KMS-11 (cell line): ENCODE measurements around the gene FBXO28.

Experiments used
- H2AFZ ChIP-seq: fragments of 200-600 bp; sonication (generic); 2 replicates; pipeline ENCODE4 v1.6.1; 2016; ENCODE audit warnings: antibody characterized with exemption, mixed run types, low read depth
- H3K27ac ChIP-seq: fragments of 200-600 bp; sonication (generic); 2 replicates; pipeline ENCODE4 v1.6.1; 2016; ENCODE audit warnings: mild to moderate bottlenecking, mixed run types
- H3K27me3 ChIP-seq: fragments of 200-600 bp; sonication (generic); 2 replicates; pipeline ENCODE4 v1.6.1; 2017; ENCODE audit warnings: mild to moderate bottlenecking, low read depth, mixed run types, moderate library complexity; ENCODE audit not compliant: insufficient read depth
- H3K36me3 ChIP-seq: fragments of 200-600 bp; sonication (generic); 2 replicates; pipeline ENCODE4 v1.6.1; 2017; ENCODE audit warnings: mild to moderate bottlenecking, mixed run types; ENCODE audit not compliant: insufficient read depth
- H3K4me1 ChIP-seq: fragments of 200-600 bp; sonication (generic); 2 replicates; pipeline ENCODE4 v1.6.1; 2016; ENCODE audit warnings: mild to moderate bottlenecking, low read depth, mixed run types; ENCODE audit not compliant: poor library complexity, severe bottlenecking
- H3K4me2 ChIP-seq: fragments of 200-600 bp; sonication (generic); 2 replicates; pipeline ENCODE4 v1.7.0; 2016; ENCODE audit warnings: mild to moderate bottlenecking, mixed run types
- H3K4me3 ChIP-seq: fragments of 200-600 bp; sonication (generic); IDR thresholded peaks from 2 replicates; pipeline ENCODE4 v1.6.1; 2017; ENCODE audit warnings: low read depth, low read length, mixed read lengths; ENCODE audit not compliant: insufficient read depth
- H3K79me2 ChIP-seq: fragments of 200-600 bp; sonication (generic); 2 replicates; pipeline ENCODE4 v1.6.1; 2016; ENCODE audit warnings: low read depth, mixed run types; ENCODE audit not compliant: insufficient read depth
- H3K9ac ChIP-seq: fragments of 200-600 bp; sonication (generic); 2 replicates; pipeline ENCODE4 v1.6.1; 2016; ENCODE audit warnings: mild to moderate bottlenecking, mixed run types
- H4K20me1 ChIP-seq: fragments of 200-600 bp; sonication (generic); 2 replicates; pipeline ENCODE4 v1.6.1; 2016; ENCODE audit warnings: mild to moderate bottlenecking, mixed run types; ENCODE audit not compliant: insufficient read depth
- CTCF ChIP-seq: fragments of 200-600 bp; sonication (generic); conservative IDR thresholded peaks from 2 replicates; pipeline ENCODE4 v1.6.1; 2017; ENCODE audit warnings: low read depth, mild to moderate bottlenecking, antibody characterized with exemption, low read length, moderate library complexity, mixed read lengths

Gene FBXO28

DNA sequence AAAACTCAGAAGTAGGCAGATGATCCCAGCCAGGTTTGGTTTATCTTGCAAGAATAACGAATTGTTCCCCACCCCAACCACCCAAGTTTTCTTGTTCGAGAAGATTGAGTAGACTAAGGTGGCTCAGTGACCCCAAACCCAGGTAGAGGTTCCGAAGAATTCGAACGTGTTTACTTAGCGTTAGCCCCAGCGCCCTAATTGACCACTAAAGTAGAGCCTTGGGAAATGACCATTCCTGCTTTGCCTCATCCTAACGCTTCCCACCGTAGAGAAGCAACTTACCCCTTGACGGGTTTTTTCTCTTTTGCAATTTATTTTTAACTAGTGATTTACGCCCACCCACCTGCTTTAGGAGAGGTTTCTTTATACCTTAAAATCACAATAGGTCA is 870 bp downstream of the FBXO28 start:
- Histone ChIP-seq H3K9ac (peak overlapping the region; percentile 91; the same call in 1 of the 2 replicates), H4K20me1 (peaks cover 6% of the 10 kb centered on the region; the same call in 1 of the 2 replicates), H3K27ac (peak overlapping the region; percentile 71; the same call in 1 of the 2 replicates), H2AFZ (peak overlapping the region; percentile 84), H3K27me3 (no peaks in the 10 kb centered on the region), H3K4me1 (peaks cover 25% of the 10 kb centered on the region), H3K79me2 (peaks cover 57% of the 10 kb centered on the region), H3K36me3 (no peaks in the 10 kb centered on the region), H3K4me3 (peak overlapping the region; percentile 98), H3K4me2 (peak overlapping the region; percentile 79)
- TF ChIP-seq CTCF, result no peak

- Histone ChIP-seq H4K20me1 (peaks cover 6% of the 10 kb centered on the region), H3K79me2 (peaks cover 70% of the 10 kb centered on the region), H3K9ac (no peak overlapping the region), H3K4me3 (no peak overlapping the region), H3K4me2 (peak overlapping the region; percentile 79), H3K4me1 (peaks cover 25% of the 10 kb centered on the region), H3K36me3 (no peaks in the 10 kb centered on the region), H3K27me3 (no peaks in the 10 kb centered on the region), H2AFZ (no peak overlapping the region), H3K27ac (no peak overlapping the region)
- peak; percentile 83 for TF ChIP-seq CTCF
These were observed 2.2 kb downstream of the FBXO28 start for GRCh38 chr1:224116131-224116530.

DNA sequence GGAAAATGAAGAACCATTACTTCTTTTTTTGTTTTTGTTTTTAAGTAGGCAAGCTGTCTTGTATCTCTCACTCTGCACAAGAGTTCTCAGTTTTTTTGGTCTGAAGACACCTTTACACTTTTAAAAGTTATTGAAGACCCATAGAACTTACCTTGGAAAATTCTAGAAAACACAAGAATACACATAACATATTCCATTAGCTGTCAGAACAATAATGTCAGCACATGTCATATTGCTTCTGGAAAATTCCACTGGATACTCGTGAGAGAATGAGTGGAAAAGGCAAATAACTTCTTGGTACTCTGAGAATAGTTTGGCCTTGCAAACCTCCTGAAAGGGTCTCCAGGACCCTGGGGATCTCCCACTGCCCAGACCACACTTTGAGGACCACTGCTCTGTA is 4.8 kb downstream of the FBXO28 start:
- Histone ChIP-seq H3K4me3 (no peak overlapping the region), H3K27me3 (no peaks in the 10 kb centered on the region), H3K9ac (no peak overlapping the region), H3K4me2 (no peak overlapping the region), H3K4me1 (peaks cover 19% of the 10 kb centered on the region), H3K79me2 (peaks cover 96% of the 10 kb centered on the region), H2AFZ (no peak overlapping the region), H4K20me1 (peaks cover 6% of the 10 kb centered on the region), H3K36me3 (no peaks in the 10 kb centered on the region), H3K27ac (no peak overlapping the region)
- TF ChIP-seq CTCF, result no peak

DNA sequence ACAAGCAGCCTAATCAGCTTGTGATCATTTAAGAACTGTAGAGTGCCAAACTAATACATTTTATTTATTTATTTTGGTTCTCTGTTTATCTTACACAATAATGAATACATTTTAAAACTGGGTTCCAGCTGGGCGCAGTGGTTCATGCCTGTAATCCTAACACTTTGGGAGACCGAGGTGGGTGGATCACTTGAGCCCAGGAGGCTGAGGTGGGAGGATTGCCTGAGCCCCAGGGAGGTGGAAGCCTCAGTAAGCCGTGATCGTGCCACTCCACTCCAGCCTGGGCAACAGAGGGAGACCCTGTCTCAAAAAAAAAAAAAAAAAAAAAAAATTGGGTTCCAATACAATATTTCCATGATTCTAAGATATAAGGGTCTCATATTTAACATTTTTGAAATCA is 9.2 kb downstream of the FBXO28 start:
- Histone ChIP-seq H3K27me3 (no peaks in the 10 kb centered on the region), H3K4me1 (no peaks in the 10 kb centered on the region), H4K20me1 (no peaks in the 10 kb centered on the region; the same call in 1 of the 2 replicates), H3K79me2 (peaks cover 84% of the 10 kb centered on the region), H3K9ac (no peak overlapping the region), H3K27ac (no peak overlapping the region), H2AFZ (no peak overlapping the region), H3K4me3 (no peak overlapping the region), H3K36me3 (no peaks in the 10 kb centered on the region), H3K4me2 (no peak overlapping the region)
- no peak for TF ChIP-seq CTCF

- no peaks in the 10 kb centered on the region for H3K27me3 ChIP-seq
- H3K4me3 ChIP-seq, result no peak overlapping the region
- H3K4me1 ChIP-seq, result no peaks in the 10 kb centered on the region
- H3K9ac ChIP-seq, result no peak overlapping the region
- no peaks in the 10 kb centered on the region for H3K36me3 ChIP-seq
- TF ChIP-seq CTCF, result no peak
- H3K79me2 ChIP-seq, result peaks cover 78% of the 10 kb centered on the region
- H4K20me1 ChIP-seq, result no peaks in the 10 kb centered on the region; the same call in 1 of the 2 replicates
- no peak overlapping the region for H3K27ac ChIP-seq
- H2AFZ ChIP-seq, result no peak overlapping the region
- no peak overlapping the region for H3K4me2 ChIP-seq
These were observed 10.3 kb downstream of the FBXO28 start for GRCh38 chr1:224124220-224124619.
